ENCODE results near the gene MAG. TPM values are rescaled to one million over a fixed set of nuclear protein-coding genes. Genes with fewer than 3 reads are reported as not detected.

Gene MAG
- total and polyA plus RNA-seq, 9 of the 15 experiments (the other 6 are each of a cell fraction or from before 2014, with no cell fraction given): 0.11 to 10.0 (median 1.6) TPM

GRCh38 chr19:35249146-35249847, 42.7 kb upstream of the MAG start (continued):
- no peak for TF ChIP-seq ZNF384 (IDR thresholded peaks at IDR 0.05; ENCODE audit: low read depth, low read length)
- 0 out of 2 replicates have a peak, but pooled peaks have one; percentile 21 for TF ChIP-seq NKRF (IDR thresholded peaks at IDR 0.05; ENCODE audit: borderline replicate concordance)
- no peak for TF ChIP-seq MEF2D (tag; conservative IDR thresholded peaks at IDR 0.05; ENCODE audit: low read depth)
- no peak for TF ChIP-seq ZNF785 (CRISPR knock-in tag; IDR thresholded peaks at IDR 0.05)
- TF ChIP-seq PKNOX1 (IDR thresholded peaks at IDR 0.05): no peak
- no peak for TF ChIP-seq PBX2 (CRISPR knock-in tag; IDR thresholded peaks at IDR 0.05; ENCODE audit: low read depth)
- TF ChIP-seq PBX2 (tag; conservative IDR thresholded peaks at IDR 0.05; ENCODE audit: low read depth): no peak
- TF ChIP-seq SIN3A (IDR thresholded peaks at IDR 0.05; ENCODE audit: borderline replicate concordance in 2 of 2, control insufficient read depth in 1 of 2, low read depth in 2 of 2, low read length in 2 of 2): peak in 1 of 2 experiments; percentile 31; a peak in 2 of 4 replicates
- no peak for TF ChIP-seq DDX20 (tag; IDR thresholded peaks at IDR 0.05; ENCODE audit: low read depth)
- no peak for TF ChIP-seq BDP1 (IDR thresholded peaks at IDR 0.05; ENCODE audit: insufficient read depth, insufficient read length)
- peak in 1 of 2 experiments; percentile 13 for TF ChIP-seq E2F6 (IDR thresholded peaks at IDR 0.05; ENCODE audit: borderline replicate concordance in 1 of 2, extremely low read depth in 1 of 2, insufficient read depth in 1 of 2, insufficient read length in 1 of 2, low read depth in 1 of 2, low read length in 1 of 2, poor library complexity in 1 of 2, severe bottlenecking in 1 of 2)
- no peak for TF ChIP-seq TEAD4 (IDR thresholded peaks at IDR 0.05; ENCODE audit: low read length)
- no peak for TF ChIP-seq TEAD4 (CRISPR knock-in tag; IDR thresholded peaks at IDR 0.05; ENCODE audit: borderline replicate concordance)
- no peak for TF ChIP-seq ELK3 (CRISPR knock-in tag; IDR thresholded peaks at IDR 0.05)
- no peak for TF ChIP-seq SFPQ (IDR thresholded peaks at IDR 0.05; ENCODE audit: low read depth, low read length)
- no peak for TF ChIP-seq NCOA4 (IDR thresholded peaks at IDR 0.05; ENCODE audit: partially characterized antibody)

All from K562 (cell line).